PC-9 (cell line): ENCODE measurements around the gene LRIG2.

ENCODE experiments used
- EZH2 ChIP-seq: fragments of 200-600 bp; sonication (generic); IDR thresholded peaks from 2 replicates; pipeline ENCODE4 v1.8.0; 2017; ENCODE audit warnings: antibody characterized with exemption, low read depth
- TF ChIP-seq, protein P1 (sequence below): fragments of 200-600 bp; sonication (generic); conservative IDR thresholded peaks from 2 replicates; pipeline ENCODE4 v1.6.1; 2017; ENCODE audit warnings: mixed run types, antibody characterized with exemption, mild to moderate bottlenecking, moderate library complexity

GRCh38 chr1:113058941-113059706 lies 13.9 kb upstream of the LRIG2 start:
- TF ChIP-seq, protein P1, sequence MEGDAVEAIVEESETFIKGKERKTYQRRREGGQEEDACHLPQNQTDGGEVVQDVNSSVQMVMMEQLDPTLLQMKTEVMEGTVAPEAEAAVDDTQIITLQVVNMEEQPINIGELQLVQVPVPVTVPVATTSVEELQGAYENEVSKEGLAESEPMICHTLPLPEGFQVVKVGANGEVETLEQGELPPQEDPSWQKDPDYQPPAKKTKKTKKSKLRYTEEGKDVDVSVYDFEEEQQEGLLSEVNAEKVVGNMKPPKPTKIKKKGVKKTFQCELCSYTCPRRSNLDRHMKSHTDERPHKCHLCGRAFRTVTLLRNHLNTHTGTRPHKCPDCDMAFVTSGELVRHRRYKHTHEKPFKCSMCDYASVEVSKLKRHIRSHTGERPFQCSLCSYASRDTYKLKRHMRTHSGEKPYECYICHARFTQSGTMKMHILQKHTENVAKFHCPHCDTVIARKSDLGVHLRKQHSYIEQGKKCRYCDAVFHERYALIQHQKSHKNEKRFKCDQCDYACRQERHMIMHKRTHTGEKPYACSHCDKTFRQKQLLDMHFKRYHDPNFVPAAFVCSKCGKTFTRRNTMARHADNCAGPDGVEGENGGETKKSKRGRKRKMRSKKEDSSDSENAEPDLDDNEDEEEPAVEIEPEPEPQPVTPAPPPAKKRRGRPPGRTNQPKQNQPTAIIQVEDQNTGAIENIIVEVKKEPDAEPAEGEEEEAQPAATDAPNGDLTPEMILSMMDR, result no peak
- no peak for TF ChIP-seq EZH2
